ACC112 (cell line): Measurements from ENCODE around the gene GNAS.
"Not testable (repeated sequence)": the region's sequence is repeated elsewhere in the genome, so short reads cannot be mapped to it uniquely, and the experiment has no call there.

Experiments
- H2AFZ ChIP-seq: fragments of 200-600 bp; sonication (generic); one replicate; pipeline ENCODE4 v1.6.0; 2017; ENCODE audit warnings: antibody characterized with exemption, low read length; ENCODE audit not compliant: unreplicated experiment
- H3K27ac ChIP-seq: fragments of 200-600 bp; sonication (generic); 2 replicates; pipeline ENCODE4 v1.5.1; 2014; ENCODE audit warnings: low read depth, mild to moderate bottlenecking, antibody characterized with exemption, low read length, moderate library complexity
- H3K27me3 ChIP-seq: fragments of 200-600 bp; sonication (generic); 2 replicates; pipeline ENCODE4 v1.6.1; 2014; ENCODE audit warnings: mild to moderate bottlenecking, antibody characterized with exemption, low read length, moderate library complexity, mixed read lengths; ENCODE audit not compliant: insufficient read depth
- H3K36me3 ChIP-seq: fragments of 200-600 bp; sonication (generic); 2 replicates; pipeline ENCODE4 v1.6.1; 2016; ENCODE audit warnings: mild to moderate bottlenecking, antibody characterized with exemption, low read length, moderate library complexity, mixed read lengths; ENCODE audit not compliant: insufficient read depth
- H3K4me1 ChIP-seq: fragments of 200-600 bp; sonication (generic); one replicate; pipeline ENCODE4 v1.6.1; 2016; ENCODE audit warnings: low read length, mixed read lengths; ENCODE audit not compliant: insufficient read depth, unreplicated experiment, control insufficient read depth
- H3K4me3 ChIP-seq: fragments of 200-600 bp; sonication (generic); 2 replicates; pipeline ENCODE4 v1.5.1; 2014; ENCODE audit warnings: mild to moderate bottlenecking, low read depth, low read length
- H3K79me2 ChIP-seq: fragments of 200-600 bp; sonication (generic); one replicate; pipeline ENCODE4 v1.6.0; 2016; ENCODE audit warnings: low read length; ENCODE audit not compliant: control insufficient read depth, unreplicated experiment, insufficient read depth

GNAS gene

DNA sequence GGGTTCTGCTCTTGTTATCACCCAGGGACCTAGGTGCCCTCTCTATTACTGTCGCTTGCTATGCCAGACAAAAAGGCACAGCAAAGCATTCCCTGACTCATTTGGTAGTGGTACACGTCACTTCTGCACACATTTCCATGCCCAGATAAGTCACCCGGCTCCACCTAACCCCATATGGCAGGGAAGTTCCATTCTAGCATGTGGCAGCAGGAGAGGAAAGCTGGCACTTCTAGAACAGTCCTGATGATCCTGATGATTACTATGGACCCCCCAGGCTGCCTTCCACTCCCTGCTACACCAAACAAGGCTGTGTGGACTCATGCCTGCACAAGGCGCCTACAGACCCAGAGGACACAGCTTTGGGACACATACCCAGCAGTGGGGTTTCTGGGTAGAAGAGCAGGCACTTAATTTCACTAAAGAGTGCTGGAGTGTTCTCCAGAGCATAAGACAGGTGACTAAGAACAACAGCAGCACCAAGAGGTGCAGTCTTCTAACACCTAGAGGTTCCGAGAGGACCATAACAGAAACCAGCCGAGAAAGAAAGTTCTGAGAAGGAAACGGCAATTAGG, 75.1 kb downstream of the GNAS start:
- Histone ChIP-seq H3K4me1 (no peaks in the 10 kb centered on the region), H3K27ac (no peak overlapping the region), H3K4me3 (no peak overlapping the region), H2AFZ (no peak overlapping the region), H3K27me3 (peaks cover 14% of the 10 kb centered on the region), H3K36me3 (no peaks in the 10 kb centered on the region), H3K79me2 (no peaks in the 10 kb centered on the region)

- H3K36me3 ChIP-seq = no peaks in the 10 kb centered on the region
- no peaks in the 10 kb centered on the region for H3K79me2 ChIP-seq
- H3K27me3 ChIP-seq = peaks cover 25% of the 10 kb centered on the region
- H3K4me3 ChIP-seq = no peak overlapping the region
- H2AFZ ChIP-seq = no peak overlapping the region
- H3K4me1 ChIP-seq = no peaks in the 10 kb centered on the region
- no peak overlapping the region for H3K27ac ChIP-seq
Measured at GRCh38 chr20:58930496-58930895, 78.0 kb downstream of the GNAS start.

DNA sequence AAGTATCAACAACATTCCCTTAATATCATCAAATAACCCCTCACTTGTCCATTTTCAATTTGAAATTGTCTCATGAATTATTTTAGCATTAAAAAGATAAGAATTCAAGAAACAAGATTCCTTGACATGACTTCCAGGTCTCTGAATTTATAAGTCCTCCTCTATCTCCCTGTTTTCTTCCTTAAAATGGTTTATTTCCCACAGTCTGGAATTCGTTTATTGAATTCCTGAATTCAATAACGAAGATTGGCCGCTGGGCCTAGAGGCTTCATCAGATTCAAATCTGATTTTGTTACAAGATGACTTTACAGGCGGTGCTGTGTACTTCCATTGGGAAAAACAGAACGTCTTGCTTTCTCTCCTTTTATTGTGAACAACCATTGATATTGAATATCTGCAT, 79.7 kb downstream of the GNAS start:
- Histone ChIP-seq H3K27me3 (peaks cover 34% of the 10 kb centered on the region), H3K36me3 (no peaks in the 10 kb centered on the region), H3K79me2 (no peaks in the 10 kb centered on the region), H3K4me3 (no peak overlapping the region), H3K27ac (no peak overlapping the region), H3K4me1 (no peaks in the 10 kb centered on the region), H2AFZ (no peak overlapping the region)

DNA sequence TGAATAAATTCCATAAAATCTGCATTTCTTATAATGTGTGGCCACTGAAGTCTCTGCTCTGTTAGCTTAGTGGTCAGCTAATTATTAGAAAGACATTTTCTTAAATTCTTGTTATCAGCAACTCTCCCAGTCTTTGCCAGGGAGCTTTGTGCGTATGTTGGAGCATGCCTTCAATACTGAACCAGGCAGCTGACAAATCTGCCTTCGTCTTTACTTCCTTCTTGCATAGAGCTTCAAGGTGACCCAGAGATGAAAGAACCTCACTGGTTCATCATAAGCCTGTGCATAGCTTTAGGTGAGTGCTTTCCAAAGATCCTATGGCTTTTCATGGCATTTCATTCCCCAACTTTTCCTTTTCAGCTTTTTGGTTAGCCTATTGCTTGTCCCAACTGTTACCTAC, 85.6 kb downstream of the GNAS start:
- no peak overlapping the region for H2AFZ ChIP-seq
- H3K27me3 ChIP-seq = peaks cover 62% of the 10 kb centered on the region
- no peak overlapping the region for H3K27ac ChIP-seq
- H3K79me2 ChIP-seq = no peaks in the 10 kb centered on the region
- H3K36me3 ChIP-seq = no peaks in the 10 kb centered on the region
- H3K4me3 ChIP-seq = no peak overlapping the region
- H3K4me1 ChIP-seq = no peaks in the 10 kb centered on the region

- Histone ChIP-seq H2AFZ (no peak overlapping the region), H3K79me2 (no peaks in the 10 kb centered on the region), H3K36me3 (no peaks in the 10 kb centered on the region), H3K27ac (no peak overlapping the region), H3K4me1 (no peaks in the 10 kb centered on the region), H3K27me3 (peaks cover 62% of the 10 kb centered on the region), H3K4me3 (no peak overlapping the region)
Measured at GRCh38 chr20:58938541-58938940, 86.0 kb downstream of the GNAS start.

GRCh38 chr20:58941471-58941870, 89.0 kb downstream of the GNAS start:
- Histone ChIP-seq H2AFZ (no peak overlapping the region), H3K4me3 (no peak overlapping the region), H3K36me3 (no peaks in the 10 kb centered on the region), H3K27ac (no peak overlapping the region), H3K27me3 (peaks cover 48% of the 10 kb centered on the region), H3K4me1 (no peaks in the 10 kb centered on the region), H3K79me2 (no peaks in the 10 kb centered on the region)

DNA sequence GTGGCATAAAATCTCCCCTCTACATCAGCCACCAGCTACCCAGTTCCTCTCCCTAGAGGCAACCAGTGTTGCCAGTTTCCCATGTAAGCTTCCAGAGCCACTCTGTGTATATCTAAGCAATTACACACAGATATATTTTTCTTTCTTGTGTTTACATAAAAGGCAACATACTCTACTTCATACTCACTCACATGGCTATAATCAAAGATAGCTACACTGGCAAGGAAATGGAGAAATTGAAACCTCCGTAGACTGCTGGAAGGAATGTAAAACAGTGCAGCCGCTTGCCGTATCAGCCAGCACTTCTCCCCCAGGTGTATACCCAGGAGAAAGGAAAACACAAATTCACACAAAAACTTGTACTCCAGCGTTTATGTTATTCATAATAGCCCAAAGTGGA, 90.0 kb downstream of the GNAS start:
- Histone ChIP-seq H3K27me3 (peaks cover 41% of the 10 kb centered on the region), H3K79me2 (no peaks in the 10 kb centered on the region), H3K36me3 (no peaks in the 10 kb centered on the region), H3K27ac (no peak overlapping the region), H3K4me3 (no peak overlapping the region), H2AFZ (no peak overlapping the region), H3K4me1 (no peaks in the 10 kb centered on the region)

DNA sequence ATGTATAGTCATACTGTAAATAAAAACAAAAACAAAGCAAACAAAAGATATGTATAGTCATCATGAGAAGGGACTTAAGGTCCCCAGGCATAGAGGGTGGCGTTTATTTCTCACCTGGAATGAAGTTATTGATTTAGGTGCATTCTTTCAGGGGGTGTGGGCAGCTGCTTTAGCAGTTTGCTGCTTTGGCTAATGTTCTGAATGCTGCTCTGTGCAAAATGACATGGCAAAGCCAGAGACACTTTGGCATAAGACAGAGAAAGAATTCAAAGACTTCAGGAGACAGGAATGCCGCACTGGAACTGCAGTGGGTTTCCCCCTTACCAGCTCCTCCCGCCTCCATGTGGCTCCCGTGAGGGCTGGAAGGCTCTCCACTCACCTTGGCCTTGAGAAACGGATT, 92.1 kb downstream of the GNAS start:
- no peaks in the 10 kb centered on the region for H3K36me3 ChIP-seq
- H3K4me1 ChIP-seq = no peaks in the 10 kb centered on the region
- no peaks in the 10 kb centered on the region for H3K79me2 ChIP-seq
- no peak overlapping the region for H3K4me3 ChIP-seq
- no peak overlapping the region for H2AFZ ChIP-seq
- peaks cover 32% of the 10 kb centered on the region for H3K27me3 ChIP-seq
- H3K27ac ChIP-seq = no peak overlapping the region

DNA sequence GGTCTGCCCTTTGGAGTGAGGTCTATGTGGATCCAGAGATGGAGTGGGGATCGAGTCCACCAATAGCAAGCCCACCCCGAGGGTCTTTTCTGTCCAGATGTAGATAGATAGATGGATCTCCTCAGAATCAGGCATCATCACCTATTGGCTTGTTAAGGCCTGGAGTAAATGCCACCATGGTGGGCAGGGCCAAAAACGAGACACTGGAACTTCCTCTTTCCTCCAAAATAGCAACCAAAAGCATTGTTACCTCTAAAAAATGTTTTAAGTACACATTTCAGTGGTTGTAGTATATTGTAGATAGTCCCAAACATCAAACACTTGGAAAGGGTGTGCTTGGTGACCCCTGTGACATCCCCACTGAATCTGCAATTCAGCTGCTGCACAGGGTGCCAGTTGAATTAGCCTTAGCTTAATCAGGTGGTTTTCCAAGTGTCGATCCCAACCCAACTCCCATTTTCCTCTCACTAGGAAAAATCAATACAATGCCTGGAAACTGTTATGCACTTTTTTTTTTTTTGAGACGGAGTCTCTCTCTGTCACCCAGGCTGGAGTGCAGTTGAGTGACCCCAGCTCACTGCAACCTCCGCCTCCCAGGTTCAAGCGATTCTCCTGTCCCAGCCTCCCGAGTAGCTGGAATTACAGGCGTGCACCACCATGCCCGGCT, 93.6 kb downstream of the GNAS start:
- H2AFZ ChIP-seq = no peak overlapping the region
- H3K27me3 ChIP-seq = peaks cover 28% of the 10 kb centered on the region
- H3K4me1 ChIP-seq = no peaks in the 10 kb centered on the region
- H3K36me3 ChIP-seq = no peaks in the 10 kb centered on the region
- no peaks in the 10 kb centered on the region for H3K79me2 ChIP-seq
- no peak overlapping the region for H3K4me3 ChIP-seq
- H3K27ac ChIP-seq = no peak overlapping the region

DNA sequence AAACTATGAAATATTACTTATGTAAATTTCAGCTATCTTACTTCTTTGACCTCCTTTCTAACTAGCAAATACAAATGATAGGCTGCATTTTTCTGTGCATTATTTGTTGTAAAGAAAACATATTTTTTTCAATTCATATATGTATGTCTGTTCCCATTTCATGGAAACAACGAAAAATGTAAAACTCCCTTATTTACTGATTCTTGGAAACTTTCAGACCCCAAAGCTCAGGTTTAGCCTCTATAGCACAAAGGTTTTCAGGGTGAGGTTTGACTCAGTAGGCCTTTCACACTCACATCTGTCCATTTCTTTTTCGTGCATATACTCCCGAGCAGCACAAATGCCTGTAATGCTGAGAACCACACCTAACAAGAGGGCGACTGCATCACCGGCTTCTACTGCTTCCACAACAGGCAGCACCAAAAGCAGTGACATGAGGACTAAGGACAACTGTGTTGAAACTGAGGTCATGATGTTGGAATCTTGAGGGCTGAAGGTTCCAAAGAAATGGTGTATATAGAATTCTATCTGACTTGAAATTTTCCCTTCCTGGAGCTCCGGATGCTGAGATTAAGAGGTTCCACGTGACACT, 95.4 kb downstream of the GNAS start:
- not testable (repeated sequence) for H3K27ac ChIP-seq, H3K79me2 ChIP-seq, H3K36me3 ChIP-seq, H2AFZ ChIP-seq, H3K4me3 ChIP-seq, H3K4me1 ChIP-seq
- peaks cover 21% of the 10 kb centered on the region for H3K27me3 ChIP-seq

DNA sequence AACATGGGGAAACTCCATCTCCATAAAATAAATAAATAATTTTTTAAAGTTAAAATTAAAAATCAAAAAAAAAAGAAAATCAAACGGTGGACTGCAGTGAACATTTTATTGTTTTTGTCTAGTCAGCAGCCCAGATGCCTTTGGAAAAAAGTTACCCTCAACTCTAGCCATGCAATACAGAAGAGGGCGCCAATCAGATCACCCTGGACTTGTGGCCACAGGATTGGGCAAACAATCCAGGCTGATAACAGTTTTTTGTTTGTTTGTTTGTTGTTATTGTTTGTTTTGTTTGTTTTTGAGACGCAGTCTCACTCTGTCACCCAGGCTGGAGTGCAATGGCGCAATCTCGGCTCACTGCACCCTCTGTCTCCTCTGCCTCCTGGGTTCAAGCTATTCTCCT, 98.1 kb downstream of the GNAS start:
- no peak overlapping the region for H3K27ac ChIP-seq
- H3K27me3 ChIP-seq = peaks cover 23% of the 10 kb centered on the region
- no peaks in the 10 kb centered on the region for H3K79me2 ChIP-seq
- H3K36me3 ChIP-seq = no peaks in the 10 kb centered on the region
- no peak overlapping the region for H3K4me3 ChIP-seq
- no peak overlapping the region for H2AFZ ChIP-seq
- no peaks in the 10 kb centered on the region for H3K4me1 ChIP-seq
